HG03575 (cell line): ENCODE measurements around the gene HDHD5.
"Not testable (repeated sequence)": the region's sequence is repeated elsewhere in the genome, so short reads cannot be mapped to it uniquely, and the experiment has no call there.

Source experiments
- ATAC-seq: cut with Tn5 transposase; IDR thresholded peaks from one replicate; pipeline ENCODE4 v1.9.1; 2021; ENCODE audit not compliant: unreplicated experiment, insufficient number of reproducible peaks, low FRiP score; ENCODE audit errors: extremely low read depth

Gene HDHD5

DNA sequence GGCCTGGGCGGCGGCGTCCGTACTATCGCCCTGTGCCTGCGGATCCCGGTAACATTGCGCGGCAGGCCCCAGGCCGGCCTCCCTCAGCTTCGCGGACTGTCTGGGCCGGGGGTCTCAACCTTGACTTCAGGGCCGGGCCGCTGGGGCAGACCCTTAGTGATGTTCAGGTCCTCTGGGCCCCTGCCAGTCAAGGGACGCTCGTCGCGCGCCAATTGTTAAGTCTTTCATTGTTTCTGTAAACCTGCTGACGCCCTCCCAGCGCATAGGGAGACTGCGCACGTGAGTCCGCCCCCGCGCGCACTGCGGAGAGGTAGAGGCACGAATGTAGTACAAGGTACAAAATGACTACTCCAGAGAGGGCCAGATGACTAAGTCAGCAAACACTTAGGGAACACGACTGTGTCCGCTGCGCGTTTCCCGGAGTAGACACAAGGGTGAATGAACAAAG, 451 bp upstream of the HDHD5 start:
- no peak for ATAC-seq

DNA sequence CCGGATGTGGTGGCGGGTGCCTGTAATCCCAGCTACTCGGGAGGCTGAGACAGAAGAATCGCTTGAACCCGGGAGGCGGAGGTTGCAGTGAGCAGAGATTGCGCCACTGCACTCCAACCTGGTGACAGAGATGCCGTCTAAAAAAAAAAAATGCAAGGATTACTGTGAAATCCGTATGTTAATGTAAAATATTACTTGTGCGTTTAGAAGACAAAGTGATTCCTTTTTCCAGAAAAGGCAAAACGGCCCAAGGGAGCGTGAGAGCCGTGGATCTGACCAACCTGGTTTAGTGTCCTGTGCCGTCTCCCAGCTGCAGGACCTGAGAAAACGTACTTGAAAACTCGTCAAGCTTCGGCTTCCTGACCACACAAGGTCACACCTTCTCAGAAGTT, 905 bp downstream of the HDHD5 start:
- no peak for ATAC-seq

DNA sequence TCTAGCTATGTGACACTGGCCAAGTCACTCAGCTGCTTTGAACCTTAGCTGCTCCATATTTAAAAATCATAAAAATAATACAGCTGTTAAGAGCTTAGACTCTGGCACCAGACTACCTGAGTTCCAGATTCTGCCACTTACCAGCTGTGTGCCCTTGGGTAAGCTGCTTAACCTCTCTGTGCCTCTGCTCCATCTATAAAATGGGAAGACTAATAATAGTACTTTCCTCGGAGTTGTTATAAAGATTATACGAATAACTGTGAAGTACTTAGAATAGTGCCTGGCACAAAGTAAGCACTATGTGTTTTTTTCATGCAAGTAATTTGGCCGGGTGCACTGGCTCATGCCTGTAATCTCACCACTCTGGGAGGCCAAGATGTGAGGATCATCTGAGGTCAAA, 1.4 kb downstream of the HDHD5 start:
- ATAC-seq: no peak

DNA sequence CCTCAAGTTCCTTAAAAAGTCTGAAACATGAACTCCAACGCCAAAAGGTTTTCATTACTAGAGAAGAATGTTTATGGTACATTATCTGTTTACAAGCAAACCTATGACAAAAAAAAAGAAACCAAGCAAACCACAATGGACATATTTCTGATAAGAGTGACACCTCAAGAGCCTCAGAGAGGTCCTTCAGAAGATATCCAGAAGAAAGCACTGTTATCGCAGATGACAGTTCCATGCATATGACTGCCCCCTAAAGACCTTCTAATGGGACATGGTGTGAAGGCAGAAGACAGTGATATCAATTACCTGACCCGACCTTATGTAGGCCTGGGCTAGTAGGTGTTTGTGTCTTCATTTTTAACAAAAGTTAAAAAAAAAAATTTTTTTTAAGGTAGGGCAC, 3.1 kb downstream of the HDHD5 start:
- ATAC-seq: no peak

DNA sequence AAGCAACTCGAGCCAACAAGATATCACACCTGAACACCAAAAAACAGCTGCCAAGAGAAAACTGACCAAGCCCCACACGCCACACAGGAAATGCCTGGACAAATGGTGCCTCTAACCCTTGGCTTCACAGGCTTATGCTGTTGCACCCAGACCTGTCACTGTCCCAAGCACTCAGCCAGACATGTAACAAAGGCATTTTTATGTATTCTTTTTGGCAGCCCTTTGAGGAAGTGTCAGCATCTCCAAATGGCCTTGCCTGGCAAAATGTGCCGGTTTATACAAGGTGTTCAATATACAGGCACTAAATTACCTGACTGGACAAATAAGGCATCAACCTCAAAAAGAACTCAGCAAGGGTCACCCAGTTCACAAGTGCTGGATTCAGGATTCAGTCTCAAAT, 6.1 kb downstream of the HDHD5 start:
- no peak for ATAC-seq

DNA sequence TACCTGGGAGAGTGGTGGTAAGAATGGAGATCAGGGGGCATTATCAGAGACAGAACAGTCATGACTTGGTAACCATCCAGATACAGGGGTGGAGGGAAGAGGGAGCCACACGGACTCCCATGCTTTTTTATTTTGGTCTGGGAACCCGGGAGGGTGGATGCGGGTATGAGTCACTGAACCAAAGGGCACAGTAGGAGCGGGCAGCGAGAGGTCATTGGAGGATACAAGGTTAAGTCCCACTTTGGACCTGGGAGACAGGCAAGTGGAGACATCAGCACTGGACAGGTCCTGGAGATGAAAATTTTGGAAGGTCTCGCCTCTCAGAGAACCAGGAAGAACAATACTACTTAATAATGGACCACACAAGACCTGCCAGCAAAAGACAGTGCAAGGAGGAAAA, 6.7 kb downstream of the HDHD5 start:
- ATAC-seq: no peak

DNA sequence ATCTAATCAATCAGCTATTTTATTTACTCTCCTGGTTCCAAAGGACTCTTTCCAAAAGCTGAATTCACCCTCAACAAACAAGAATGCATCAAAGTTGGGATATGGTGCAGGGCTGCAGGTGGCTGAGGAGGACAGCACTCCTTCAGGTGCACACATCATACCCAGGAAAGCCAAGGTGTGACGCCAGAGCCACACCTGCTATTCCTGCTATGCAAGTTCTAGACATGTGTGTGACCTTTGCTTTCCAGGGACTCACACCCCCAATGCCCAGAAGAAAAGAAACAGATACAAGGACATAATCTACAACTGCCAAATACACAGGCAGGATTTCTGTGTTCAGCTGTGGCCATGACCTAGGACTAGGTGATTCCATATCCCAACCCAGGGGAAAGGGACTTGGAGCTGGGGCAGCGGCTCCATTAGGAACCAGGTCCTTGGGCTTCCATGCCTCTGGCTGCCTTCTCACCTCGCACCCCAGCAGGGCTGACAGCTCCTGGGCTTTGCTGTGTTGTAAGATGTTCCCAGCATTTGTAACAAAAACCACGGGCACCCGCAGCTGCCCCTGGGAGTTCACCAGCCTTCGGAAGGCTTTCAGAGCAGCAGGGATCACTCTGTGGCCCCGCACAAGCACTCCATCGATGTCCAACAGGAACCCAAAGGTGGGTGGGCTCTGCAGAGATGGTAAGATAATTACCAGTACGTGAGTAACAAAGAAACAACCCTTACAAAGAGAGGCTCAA, 9.8 kb downstream of the HDHD5 start:
- ATAC-seq: no peak

DNA sequence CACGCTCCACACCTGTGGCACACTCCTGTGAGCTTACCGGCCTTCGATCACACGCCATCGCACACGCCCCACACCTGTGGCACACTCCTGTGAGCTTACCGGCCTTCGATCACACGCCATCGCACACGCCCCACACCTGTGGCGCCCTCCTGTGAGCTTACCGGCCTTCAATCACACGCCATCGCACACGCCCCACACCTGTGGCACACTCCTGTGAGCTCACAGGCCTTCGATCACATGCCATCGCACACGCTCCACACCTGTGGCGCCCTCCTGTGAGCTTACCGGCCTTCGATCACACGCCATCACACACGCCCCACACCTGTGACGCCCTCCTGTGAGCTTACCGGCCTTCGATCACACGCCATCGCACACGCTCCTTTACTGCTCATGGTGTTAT, 11.6 kb downstream of the HDHD5 start:
- not testable (repeated sequence) for ATAC-seq

DNA sequence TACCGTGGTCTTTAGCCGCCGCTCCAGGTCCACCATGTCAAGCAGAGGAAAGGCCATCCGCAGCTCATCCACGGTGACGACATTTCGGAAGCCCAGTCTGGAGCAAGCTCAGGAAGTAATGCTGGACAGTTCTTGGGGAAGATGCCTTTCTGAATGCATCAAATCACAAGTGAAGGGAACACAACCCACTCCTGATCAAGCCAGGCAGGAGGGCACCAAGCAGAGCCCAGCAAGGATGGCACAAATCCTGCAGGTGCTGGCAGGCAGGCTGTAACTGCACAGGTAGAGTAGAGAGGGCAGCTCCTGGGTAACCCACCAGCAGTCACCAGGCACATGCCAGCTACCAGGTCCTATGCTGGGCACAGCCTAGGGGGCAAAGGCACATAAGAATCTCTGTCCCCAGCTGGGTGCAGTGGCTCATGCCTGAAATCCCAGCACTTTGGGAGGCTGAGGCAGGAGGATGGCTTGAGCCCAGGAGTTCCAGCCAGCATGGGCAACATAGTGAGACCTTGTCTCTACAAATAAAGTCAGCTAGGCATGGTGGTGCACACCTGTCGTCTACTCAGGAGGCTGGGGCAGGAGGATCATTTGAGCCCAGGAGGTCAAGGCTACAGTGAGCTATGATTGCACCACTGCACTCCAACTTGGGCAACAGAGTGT, 13.9 kb downstream of the HDHD5 start:
- no peak for ATAC-seq

DNA sequence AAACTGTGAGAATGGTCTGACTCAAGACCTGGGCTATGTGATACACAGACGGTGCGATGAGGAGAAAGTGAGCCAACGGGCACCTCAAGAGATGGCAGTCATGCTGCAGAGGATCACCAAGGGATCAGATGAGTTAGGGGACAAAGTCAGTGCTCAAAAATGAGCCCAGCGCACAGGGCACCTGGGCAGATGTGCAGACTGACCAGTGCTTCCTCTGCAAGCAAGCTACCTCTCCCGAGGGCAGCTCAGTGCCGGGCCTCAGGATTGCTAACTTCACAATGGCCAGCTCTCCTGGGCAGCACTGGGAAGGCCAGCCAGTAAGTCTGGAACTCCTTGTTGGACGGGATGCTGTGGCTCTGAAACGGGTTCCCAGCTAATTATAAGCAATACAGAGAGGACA, 15.3 kb downstream of the HDHD5 start:
- no peak for ATAC-seq

DNA sequence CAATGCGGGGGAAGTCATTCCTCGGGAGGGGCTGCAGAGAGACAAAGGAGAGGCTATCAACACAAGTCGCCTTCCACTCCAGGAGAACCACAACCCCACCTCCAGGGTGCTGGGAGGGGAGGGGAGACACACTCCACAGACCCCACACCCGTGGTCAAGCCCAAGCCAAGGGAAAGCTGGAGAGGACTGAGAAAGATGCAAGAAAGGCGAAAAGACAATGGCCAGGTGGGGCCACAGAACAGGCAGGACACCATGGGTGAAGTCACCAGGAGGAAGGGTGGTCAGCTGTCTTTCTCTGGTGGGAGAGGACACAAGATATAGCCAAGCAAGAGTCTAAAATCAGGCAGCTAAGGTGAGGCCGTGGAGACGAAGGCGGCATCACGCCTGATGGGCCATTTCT, 16.0 kb downstream of the HDHD5 start:
- ATAC-seq: no peak

DNA sequence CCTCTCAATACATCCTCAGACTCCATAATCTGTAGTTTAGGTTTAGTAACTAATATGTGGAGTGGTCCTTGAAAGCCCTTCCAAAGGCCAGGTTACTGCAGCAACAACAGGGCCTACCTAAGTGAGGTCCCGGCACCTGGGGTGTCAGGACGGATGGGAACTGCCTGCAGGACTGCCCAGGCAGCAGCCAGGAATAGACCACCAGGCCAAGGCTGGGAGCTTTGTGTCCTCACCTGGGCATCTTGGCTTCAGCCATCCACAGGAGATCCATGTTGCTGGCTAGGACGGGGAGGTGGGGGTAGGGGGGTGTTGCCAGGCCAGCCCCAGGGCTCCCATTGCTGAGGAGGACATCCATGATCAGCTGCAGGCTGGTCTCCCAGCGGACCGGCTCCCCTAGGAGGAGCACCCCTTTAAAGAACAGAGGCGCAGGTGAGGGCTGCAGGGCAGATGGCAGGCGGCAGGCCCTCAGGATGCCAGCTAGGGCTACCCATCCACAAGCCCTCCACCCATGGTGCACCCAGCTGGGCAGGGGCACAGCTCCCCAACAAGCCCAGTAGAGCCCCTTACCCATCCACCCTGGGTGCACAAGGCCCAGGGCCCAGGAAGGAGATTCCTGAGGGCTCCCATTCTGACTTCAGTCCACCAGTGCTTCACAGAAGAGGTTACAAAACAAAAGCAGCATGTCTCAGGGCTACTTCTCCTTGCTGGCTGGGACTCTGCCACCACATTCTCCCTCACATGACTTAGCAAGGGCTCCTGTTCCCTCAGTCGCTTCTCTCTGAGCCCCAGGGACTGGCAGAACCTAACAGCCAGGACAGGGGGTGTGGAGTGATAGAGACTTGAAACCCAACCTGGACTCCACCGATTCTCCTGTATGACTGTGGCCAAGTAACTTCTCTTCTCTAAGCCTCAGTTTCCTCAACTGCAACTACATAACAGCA, 18.0 kb downstream of the HDHD5 start:
- ATAC-seq: no peak

DNA sequence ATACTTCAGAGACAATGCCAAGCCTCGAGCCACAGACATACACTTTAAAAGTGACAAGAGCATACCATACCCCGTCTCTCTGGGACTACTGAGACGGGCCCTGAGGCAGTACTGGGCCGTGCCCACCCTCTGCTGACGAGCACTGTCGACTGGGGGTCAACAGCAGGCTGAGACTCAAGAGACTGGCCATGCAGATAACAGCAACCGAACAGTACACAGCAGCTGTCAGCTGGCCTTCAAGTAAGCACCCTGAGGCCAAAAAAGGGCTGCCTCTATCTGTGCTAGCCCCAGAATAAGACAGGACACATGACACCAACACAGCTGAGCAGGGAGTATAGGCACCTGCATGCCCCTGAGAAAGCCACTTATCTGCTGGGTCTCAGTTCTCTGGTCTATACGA, 19.1 kb downstream of the HDHD5 start:
- no peak for ATAC-seq

DNA sequence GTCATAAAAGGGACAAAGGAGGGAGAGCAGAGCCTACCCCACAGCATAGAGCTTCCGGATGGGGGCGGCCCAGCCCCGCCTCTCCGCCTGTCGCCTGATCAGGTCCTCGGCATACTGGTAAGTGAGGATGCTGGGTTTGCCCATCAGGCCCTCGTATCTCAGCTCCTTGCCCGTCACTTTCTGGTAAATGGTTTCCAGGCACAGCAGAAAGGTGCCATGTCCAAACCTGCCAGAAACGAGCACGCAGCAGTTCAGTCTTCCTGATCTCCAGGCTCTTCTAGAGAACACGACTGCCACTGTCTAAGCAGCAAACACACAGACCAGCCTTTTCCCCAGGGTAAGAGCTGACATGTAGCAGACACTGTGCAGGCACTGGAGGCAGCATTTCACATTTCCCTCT, 20.6 kb downstream of the HDHD5 start:
- ATAC-seq: no peak

DNA sequence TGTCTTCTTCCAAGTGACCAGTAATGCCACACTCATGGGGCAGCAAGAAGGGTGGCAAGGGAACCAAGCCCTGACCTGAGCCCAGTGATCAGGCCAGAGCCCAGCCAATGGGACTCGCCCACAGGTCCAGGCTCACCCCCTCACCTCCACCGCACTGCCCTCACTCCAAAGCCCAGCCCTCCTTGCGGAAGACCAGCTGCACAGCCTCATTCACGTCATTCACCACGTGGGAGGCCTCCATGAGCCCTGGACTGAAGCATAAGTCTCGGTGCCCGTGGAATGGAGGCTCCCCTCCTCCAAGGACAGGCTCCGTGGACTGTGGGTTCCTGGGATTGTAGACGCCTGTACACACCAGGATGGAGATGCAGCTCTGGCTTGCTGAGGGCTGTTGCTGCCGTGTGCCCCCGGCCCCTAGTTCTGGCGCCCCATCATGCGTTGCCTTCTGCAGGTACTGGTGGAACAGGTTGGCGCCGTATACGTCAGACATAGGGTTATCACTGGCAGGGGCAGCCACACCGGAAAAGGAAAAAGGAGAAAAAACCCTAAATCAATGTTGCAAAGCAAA, 21.1 kb downstream of the HDHD5 start:
- no peak for ATAC-seq

DNA sequence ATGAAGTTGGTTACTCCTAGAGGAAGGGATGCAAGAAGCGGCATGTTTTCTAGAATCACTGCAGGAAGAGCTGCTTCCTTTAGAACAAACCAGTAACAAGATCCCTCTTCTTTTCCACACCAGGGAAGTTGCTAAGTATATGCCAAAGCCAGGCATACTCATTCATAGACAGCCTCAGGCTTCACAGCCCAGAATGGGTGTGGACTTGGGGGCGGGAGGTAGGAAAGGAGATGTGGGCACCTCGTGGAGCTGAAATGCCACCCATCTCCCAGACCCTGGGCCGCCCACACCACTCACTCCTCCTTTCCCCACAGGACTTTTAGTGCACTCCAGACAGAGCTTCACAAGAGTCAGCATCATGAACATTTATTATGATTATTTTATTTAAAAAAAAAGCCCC, 21.9 kb downstream of the HDHD5 start:
- ATAC-seq: no peak

DNA sequence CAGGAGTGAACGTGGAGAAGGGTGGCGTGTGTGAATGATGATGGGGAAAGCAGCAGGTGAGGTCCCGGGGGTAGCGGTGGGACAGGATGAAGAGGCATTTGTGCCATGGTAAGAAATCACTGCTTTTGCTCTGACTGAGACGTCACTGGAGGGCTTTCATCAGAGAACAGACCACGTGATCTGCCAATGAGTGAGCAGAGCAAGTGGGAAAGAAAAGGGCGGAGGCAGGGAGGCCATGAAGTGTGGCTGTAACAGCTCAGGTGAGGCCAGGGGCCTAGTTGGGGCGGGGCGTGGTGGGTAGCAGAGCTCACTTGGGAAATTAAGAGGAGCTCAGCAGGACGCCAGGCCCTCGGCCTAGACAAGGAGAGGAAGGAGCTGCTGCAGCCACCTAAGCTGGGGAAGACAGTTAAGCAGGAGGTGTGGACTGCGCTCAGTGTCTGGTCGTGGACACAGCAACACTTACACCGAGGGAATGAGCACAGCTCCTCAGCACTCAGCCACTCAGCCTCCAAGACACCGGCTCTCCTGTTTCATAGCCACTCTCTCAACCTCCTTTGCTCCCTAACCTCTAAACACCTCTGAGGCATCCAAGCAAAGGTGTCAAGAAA, 23.8 kb downstream of the HDHD5 start:
- ATAC-seq: no peak

DNA sequence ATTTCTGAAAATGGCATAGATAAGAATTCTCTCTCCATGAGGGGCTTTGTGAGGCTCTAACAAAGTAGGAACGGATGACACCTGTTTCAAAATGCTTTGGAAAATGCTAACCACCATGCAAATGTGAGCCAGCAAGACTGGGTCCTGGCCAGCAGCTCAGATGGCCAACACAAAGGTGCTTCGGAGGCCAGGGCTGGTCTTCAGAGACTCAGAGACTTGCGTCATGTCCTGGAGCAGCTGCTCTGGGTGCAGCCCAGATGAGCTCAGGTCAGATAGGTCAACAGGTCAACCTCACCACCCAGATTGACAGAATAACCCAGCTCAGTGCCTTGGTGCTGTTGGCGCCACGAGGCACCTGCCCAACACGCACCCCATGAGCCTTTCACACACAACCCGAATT, 25.9 kb downstream of the HDHD5 start:
- no peak for ATAC-seq

DNA sequence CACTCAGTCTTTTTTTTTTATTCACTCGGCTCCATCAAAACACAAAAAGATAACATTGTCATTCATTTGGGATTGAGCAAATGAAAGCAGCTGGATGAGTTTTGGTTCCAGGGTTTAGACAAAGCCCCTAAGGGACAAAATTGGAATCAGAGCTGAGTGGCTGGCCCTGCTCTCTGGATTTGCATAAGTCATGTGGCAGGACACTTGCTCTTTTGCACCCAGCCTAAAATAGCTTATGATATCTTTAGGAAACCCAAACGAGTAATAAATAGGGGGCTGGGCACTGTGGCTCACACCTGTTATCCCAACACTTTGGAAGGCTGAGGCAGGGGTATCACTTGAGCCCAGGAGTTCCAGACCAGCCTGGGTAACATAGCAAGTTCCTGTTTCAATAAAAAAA, 27.0 kb downstream of the HDHD5 start:
- ATAC-seq: no peak
